ENCODE data around the gene TYW1.
"Not testable (repeated sequence)": the region's sequence is repeated elsewhere in the genome, so short reads cannot be mapped to it uniquely, and the experiment has no call there.

GRCh38 chr7:67014076-67014622 is 17.5 kb downstream of the TYW1 start:
- not testable (repeated sequence) for TF ChIP-seq ZNF302 (tag by site-specific recombination; IDR thresholded peaks at IDR 0.05; ENCODE audit: low read depth); ZNF174 (tag by site-specific recombination; IDR thresholded peaks at IDR 0.05); ZNF473 (tag by site-specific recombination; IDR thresholded peaks at IDR 0.05); REST (tag by site-specific recombination; IDR thresholded peaks at IDR 0.05); KLF10 (tag by site-specific recombination; IDR thresholded peaks at IDR 0.05); ZNF514 (tag by site-specific recombination; IDR thresholded peaks at IDR 0.05); ZBTB1 (tag by site-specific recombination; IDR thresholded peaks at IDR 0.05); ZNF549 (tag by site-specific recombination; IDR thresholded peaks at IDR 0.05)
- TF ChIP-seq, protein P1, sequence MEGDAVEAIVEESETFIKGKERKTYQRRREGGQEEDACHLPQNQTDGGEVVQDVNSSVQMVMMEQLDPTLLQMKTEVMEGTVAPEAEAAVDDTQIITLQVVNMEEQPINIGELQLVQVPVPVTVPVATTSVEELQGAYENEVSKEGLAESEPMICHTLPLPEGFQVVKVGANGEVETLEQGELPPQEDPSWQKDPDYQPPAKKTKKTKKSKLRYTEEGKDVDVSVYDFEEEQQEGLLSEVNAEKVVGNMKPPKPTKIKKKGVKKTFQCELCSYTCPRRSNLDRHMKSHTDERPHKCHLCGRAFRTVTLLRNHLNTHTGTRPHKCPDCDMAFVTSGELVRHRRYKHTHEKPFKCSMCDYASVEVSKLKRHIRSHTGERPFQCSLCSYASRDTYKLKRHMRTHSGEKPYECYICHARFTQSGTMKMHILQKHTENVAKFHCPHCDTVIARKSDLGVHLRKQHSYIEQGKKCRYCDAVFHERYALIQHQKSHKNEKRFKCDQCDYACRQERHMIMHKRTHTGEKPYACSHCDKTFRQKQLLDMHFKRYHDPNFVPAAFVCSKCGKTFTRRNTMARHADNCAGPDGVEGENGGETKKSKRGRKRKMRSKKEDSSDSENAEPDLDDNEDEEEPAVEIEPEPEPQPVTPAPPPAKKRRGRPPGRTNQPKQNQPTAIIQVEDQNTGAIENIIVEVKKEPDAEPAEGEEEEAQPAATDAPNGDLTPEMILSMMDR (tag by site-specific recombination; IDR thresholded peaks at IDR 0.05) = not testable (repeated sequence)
- TF ChIP-seq, protein P2, sequence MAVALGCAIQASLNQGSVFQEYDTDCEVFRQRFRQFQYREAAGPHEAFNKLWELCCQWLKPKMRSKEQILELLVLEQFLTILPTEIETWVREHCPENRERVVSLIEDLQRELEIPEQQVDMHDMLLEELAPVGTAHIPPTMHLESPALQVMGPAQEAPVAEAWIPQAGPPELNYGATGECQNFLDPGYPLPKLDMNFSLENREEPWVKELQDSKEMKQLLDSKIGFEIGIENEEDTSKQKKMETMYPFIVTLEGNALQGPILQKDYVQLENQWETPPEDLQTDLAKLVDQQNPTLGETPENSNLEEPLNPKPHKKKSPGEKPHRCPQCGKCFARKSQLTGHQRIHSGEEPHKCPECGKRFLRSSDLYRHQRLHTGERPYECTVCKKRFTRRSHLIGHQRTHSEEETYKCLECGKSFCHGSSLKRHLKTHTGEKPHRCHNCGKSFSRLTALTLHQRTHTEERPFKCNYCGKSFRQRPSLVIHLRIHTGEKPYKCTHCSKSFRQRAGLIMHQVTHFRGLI (tag by site-specific recombination; IDR thresholded peaks at IDR 0.05) = not testable (repeated sequence)
- TF ChIP-seq, protein P3, sequence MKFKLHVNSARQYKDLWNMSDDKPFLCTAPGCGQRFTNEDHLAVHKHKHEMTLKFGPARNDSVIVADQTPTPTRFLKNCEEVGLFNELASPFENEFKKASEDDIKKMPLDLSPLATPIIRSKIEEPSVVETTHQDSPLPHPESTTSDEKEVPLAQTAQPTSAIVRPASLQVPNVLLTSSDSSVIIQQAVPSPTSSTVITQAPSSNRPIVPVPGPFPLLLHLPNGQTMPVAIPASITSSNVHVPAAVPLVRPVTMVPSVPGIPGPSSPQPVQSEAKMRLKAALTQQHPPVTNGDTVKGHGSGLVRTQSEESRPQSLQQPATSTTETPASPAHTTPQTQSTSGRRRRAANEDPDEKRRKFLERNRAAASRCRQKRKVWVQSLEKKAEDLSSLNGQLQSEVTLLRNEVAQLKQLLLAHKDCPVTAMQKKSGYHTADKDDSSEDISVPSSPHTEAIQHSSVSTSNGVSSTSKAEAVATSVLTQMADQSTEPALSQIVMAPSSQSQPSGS (tag by site-specific recombination; IDR thresholded peaks at IDR 0.05; ENCODE audit: low read depth) = not testable (repeated sequence)
- TF ChIP-seq, protein P4, sequence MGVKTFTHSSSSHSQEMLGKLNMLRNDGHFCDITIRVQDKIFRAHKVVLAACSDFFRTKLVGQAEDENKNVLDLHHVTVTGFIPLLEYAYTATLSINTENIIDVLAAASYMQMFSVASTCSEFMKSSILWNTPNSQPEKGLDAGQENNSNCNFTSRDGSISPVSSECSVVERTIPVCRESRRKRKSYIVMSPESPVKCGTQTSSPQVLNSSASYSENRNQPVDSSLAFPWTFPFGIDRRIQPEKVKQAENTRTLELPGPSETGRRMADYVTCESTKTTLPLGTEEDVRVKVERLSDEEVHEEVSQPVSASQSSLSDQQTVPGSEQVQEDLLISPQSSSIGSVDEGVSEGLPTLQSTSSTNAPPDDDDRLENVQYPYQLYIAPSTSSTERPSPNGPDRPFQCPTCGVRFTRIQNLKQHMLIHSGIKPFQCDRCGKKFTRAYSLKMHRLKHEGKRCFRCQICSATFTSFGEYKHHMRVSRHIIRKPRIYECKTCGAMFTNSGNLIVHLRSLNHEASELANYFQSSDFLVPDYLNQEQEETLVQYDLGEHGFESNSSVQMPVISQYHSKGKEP (tag by site-specific recombination; IDR thresholded peaks at IDR 0.05) = not testable (repeated sequence)

Measured in HEK293 (cell line).